ENCODE measurements around the gene PPP2R5A. TPM values are rescaled to one million over a fixed set of nuclear protein-coding genes. Genes with fewer than 3 reads are reported as not detected.

PPP2R5A gene
- total RNA-seq, 1 experiment from 2014 or later = 22.0 TPM

GRCh38 chr1:212326541-212326940 lies 41.3 kb downstream of the PPP2R5A start:
- WGBS (ENCODE audit: extremely low coverage, insufficient read length, low lambda C conversion rate) = no CpG with 5 or more reads among the region's 3 CpGs
- Histone ChIP-seq H3K4ac (ENCODE audit: low read depth, low read length) (no peak overlapping the region), H3K4me1 (ENCODE audit: insufficient read depth, low read length) (no peaks in the 10 kb centered on the region), H3K9ac (ENCODE audit: extremely low read depth, insufficient read length, low read length) (no peak overlapping the region), H3K56ac (ENCODE audit: insufficient read length, low read depth, low read length) (no peak overlapping the region), H2BK12ac (ENCODE audit: insufficient read length, low read depth, low read length) (no peak overlapping the region), H4K91ac (ENCODE audit: insufficient read length, low read depth, low read length) (no peak overlapping the region), H4K20me1 (ENCODE audit: control insufficient read depth, insufficient read depth, insufficient read length) (no peaks in the 10 kb centered on the region), H3K23ac (ENCODE audit: insufficient read length, low read depth, low read length) (no peak overlapping the region), H3K27ac (ENCODE audit: insufficient read length, low read depth, low read length) (no peak overlapping the region), H3K79me2 (ENCODE audit: insufficient read depth, low read length) (no peaks in the 10 kb centered on the region), H3K79me1 (ENCODE audit: insufficient read depth, low read depth, low read length, poor library complexity, severe bottlenecking) (no peaks in the 10 kb centered on the region), H3K18ac (ENCODE audit: insufficient read length, low read depth, low read length) (no peak overlapping the region), H4K8ac (replicated peaks; ENCODE audit: insufficient read length, low read depth, low read length) (no peak overlapping the region), H2BK5ac (ENCODE audit: insufficient read length, low read length) (no peak overlapping the region), H2BK15ac (ENCODE audit: low read depth, low read length) (no peak overlapping the region), H2BK120ac (ENCODE audit: low read depth, low read length, poor library complexity, severe bottlenecking) (no peak overlapping the region), H3K23me2 (ENCODE audit: insufficient read length, low read depth, low read length, poor library complexity, severe bottlenecking) (no peaks in the 10 kb centered on the region), H3K4me2 (ENCODE audit: insufficient read depth, insufficient read length, low read length) (no peak overlapping the region), H3K27me3 (ENCODE audit: insufficient read depth, low read length) (no peaks in the 10 kb centered on the region), H2AFZ (ENCODE audit: low read length) (no peak overlapping the region), H3T11ph (ENCODE audit: low read length) (no peak overlapping the region), H2AK5ac (ENCODE audit: insufficient read length, low read length) (no peak overlapping the region), H3K9me3 (ENCODE audit: control insufficient read depth, low read depth, low read length) (no peaks in the 10 kb centered on the region), H4K5ac (ENCODE audit: insufficient read length, low read depth, low read length) (no peak overlapping the region), H2BK20ac (ENCODE audit: low read depth, low read length, poor library complexity, severe bottlenecking) (no peak overlapping the region), H3K14ac (ENCODE audit: insufficient read depth, low read length) (no peak overlapping the region)
- peaks cover 0 to 1% of the 10 kb centered on the region in 2 experiments; a peak in 2 of 5 replicates for H3K9me3 Mint-ChIP-seq
- H3K4me1 Mint-ChIP-seq = no peaks in the 10 kb centered on the region
- H3K36me3 Mint-ChIP-seq (ENCODE audit: insufficient read depth in 1 of 3, low read depth in 3 of 3) = peaks cover 0 to 5% (median 4%) of the 10 kb centered on the region in 3 experiments; a peak in 4 of 7 replicates
- no peak for TF ChIP-seq CTCF (conservative IDR thresholded peaks at IDR 0.05)
- H3K27ac Mint-ChIP-seq = no peak overlapping the region
- DNase-seq = no peak
- H3K4me3 Mint-ChIP-seq = no peak overlapping the region
- H3K27me3 Mint-ChIP-seq (ENCODE audit: low read depth) = no peaks in the 10 kb centered on the region
